PFSK-1 (cell line): Measurements from ENCODE around the gene KLHL3.

Experiments used
- POLR2AphosphoS5 ChIP-seq: IDR thresholded peaks from 2 replicates; pipeline ENCODE4 v1.6.1; 2012; ENCODE audit warnings: low read depth, mild to moderate bottlenecking, control low read depth, low read length, moderate library complexity
- TAF1 ChIP-seq: IDR thresholded peaks from 2 replicates; pipeline ENCODE4 v1.6.1; 2012; ENCODE audit warnings: low read length, control low read depth, borderline replicate concordance; ENCODE audit not compliant: insufficient read depth
- TF ChIP-seq, protein P1 (sequence below), 2 experiments: IDR thresholded peaks; 2 replicates each; pipeline versions ENCODE4 v1.6.1 to v1.8.0; 2011 to 2012; ENCODE audit warnings: low read depth in 2 of 2, low read length in 2 of 2, control low read depth in 1 of 2, inconsistent platforms in 1 of 2, mild to moderate bottlenecking in 1 of 2, moderate library complexity in 1 of 2; ENCODE audit not compliant: insufficient read depth in 1 of 2

- TF ChIP-seq, protein P1, sequence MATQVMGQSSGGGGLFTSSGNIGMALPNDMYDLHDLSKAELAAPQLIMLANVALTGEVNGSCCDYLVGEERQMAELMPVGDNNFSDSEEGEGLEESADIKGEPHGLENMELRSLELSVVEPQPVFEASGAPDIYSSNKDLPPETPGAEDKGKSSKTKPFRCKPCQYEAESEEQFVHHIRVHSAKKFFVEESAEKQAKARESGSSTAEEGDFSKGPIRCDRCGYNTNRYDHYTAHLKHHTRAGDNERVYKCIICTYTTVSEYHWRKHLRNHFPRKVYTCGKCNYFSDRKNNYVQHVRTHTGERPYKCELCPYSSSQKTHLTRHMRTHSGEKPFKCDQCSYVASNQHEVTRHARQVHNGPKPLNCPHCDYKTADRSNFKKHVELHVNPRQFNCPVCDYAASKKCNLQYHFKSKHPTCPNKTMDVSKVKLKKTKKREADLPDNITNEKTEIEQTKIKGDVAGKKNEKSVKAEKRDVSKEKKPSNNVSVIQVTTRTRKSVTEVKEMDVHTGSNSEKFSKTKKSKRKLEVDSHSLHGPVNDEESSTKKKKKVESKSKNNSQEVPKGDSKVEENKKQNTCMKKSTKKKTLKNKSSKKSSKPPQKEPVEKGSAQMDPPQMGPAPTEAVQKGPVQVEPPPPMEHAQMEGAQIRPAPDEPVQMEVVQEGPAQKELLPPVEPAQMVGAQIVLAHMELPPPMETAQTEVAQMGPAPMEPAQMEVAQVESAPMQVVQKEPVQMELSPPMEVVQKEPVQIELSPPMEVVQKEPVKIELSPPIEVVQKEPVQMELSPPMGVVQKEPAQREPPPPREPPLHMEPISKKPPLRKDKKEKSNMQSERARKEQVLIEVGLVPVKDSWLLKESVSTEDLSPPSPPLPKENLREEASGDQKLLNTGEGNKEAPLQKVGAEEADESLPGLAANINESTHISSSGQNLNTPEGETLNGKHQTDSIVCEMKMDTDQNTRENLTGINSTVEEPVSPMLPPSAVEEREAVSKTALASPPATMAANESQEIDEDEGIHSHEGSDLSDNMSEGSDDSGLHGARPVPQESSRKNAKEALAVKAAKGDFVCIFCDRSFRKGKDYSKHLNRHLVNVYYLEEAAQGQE (IDR thresholded peaks at IDR 0.05; ENCODE audit: insufficient read depth in 1 of 2, low read depth in 2 of 2, low read length in 2 of 2) = no peak
- no peak for TF ChIP-seq POLR2AphosphoS5
- TF ChIP-seq TAF1 = no peak
Measured at GRCh38 chr5:137627293-137627692, 108.6 kb downstream of the KLHL3 start.
